ENCODE measurements around the gene NRXN2.

- TF ChIP-seq, protein P1, sequence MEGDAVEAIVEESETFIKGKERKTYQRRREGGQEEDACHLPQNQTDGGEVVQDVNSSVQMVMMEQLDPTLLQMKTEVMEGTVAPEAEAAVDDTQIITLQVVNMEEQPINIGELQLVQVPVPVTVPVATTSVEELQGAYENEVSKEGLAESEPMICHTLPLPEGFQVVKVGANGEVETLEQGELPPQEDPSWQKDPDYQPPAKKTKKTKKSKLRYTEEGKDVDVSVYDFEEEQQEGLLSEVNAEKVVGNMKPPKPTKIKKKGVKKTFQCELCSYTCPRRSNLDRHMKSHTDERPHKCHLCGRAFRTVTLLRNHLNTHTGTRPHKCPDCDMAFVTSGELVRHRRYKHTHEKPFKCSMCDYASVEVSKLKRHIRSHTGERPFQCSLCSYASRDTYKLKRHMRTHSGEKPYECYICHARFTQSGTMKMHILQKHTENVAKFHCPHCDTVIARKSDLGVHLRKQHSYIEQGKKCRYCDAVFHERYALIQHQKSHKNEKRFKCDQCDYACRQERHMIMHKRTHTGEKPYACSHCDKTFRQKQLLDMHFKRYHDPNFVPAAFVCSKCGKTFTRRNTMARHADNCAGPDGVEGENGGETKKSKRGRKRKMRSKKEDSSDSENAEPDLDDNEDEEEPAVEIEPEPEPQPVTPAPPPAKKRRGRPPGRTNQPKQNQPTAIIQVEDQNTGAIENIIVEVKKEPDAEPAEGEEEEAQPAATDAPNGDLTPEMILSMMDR (IDR thresholded peaks at IDR 0.05): no peak
- no peak for TF ChIP-seq POLR2A (IDR thresholded peaks at IDR 0.05)
Observed at GRCh38 chr11:64754124-64754918, 31.3 kb upstream of the NRXN2 start.
